Measurements from ENCODE around the gene ATG16L1. TPM values are rescaled to one million over a fixed set of nuclear protein-coding genes. Genes with fewer than 3 reads are reported as not detected.

The ATG16L1 gene
- total RNA-seq, result 100 to 1,000 TPM in 1 of 4 donors, 10 to 100 TPM in 3; 46.4 to 125 (median 58.4) TPM

- Histone ChIP-seq H3K27me3 (no peaks in the 10 kb centered on the region), H3K27ac (peak within 1 kb of the TSS; percentile 87 to 91 (median 90)), H3K4me1 (peaks cover 0 to 22% (median 5%) of the 10 kb centered on the region in 4 donors), H3K36me3 (peaks cover 0 to 8% (median 0%) of the 10 kb centered on the region in 3 donors), H3K4me3 (peak within 1 kb of the TSS; percentile 89 to 98 (median 95)), H3K9me3 (no peaks in the 10 kb centered on the region)
- peak; percentile 84 to 99 (median 96) for TF ChIP-seq CTCF (IDR thresholded peaks at IDR 0.05)
- TF ChIP-seq POLR2A (IDR thresholded peaks at IDR 0.05), result peak; percentile 91 to 93
- peak; percentile 94 to 98 (median 98) for DNase-seq
These were observed at the start of gene ATG16L1 for GRCh38 chr2:233251306-233252116. ATG16L1 (plus strand) TSS chr2:233251673; CDS start chr2:233251828, 155 bp downstream.

GRCh38 chr2:233202531-233202944 lies 48.9 kb upstream of the ATG16L1 start:
- no peak for TF ChIP-seq CTCF (IDR thresholded peaks at IDR 0.05)
- no peak for TF ChIP-seq POLR2A (IDR thresholded peaks at IDR 0.05)
- DNase-seq, result no peak
- H3K36me3 ChIP-seq, result peaks cover 0 to 18% (median 0%) of the 10 kb centered on the region in 3 donors
- no peak overlapping the region for H3K4me3 ChIP-seq
- no peak overlapping the region for H3K27ac ChIP-seq
- H3K4me1 ChIP-seq, result no peaks in the 10 kb centered on the region
- peaks cover 0 to 7% (median 0%) of the 10 kb centered on the region in 4 donors for H3K9me3 ChIP-seq
- H3K27me3 ChIP-seq, result no peaks in the 10 kb centered on the region

- TF ChIP-seq POLR2A (IDR thresholded peaks at IDR 0.05) (no peak), CTCF (IDR thresholded peaks at IDR 0.05) (no peak)
- Histone ChIP-seq H3K4me3 (no peak overlapping the region), H3K36me3 (peaks cover 0 to 13% (median 0%) of the 10 kb centered on the region in 3 donors)
These were observed 48.4 kb upstream of the ATG16L1 start for GRCh38 chr2:233203060-233203459.

GRCh38 chr2:233204286-233204936 lies 47.1 kb upstream of the ATG16L1 start:
- Histone ChIP-seq H3K4me1 (peaks cover 0 to 9% (median 0%) of the 10 kb centered on the region in 4 donors), H3K27ac (no peak overlapping the region), H3K4me3 (no peak overlapping the region), H3K9me3 (peaks cover 0 to 7% (median 0%) of the 10 kb centered on the region in 4 donors), H3K27me3 (no peaks in the 10 kb centered on the region), H3K36me3 (peaks cover 0 to 12% (median 0%) of the 10 kb centered on the region in 3 donors)
- DNase-seq, result no peak
- TF ChIP-seq CTCF (IDR thresholded peaks at IDR 0.05), result no peak
- no peak for TF ChIP-seq POLR2A (IDR thresholded peaks at IDR 0.05)

More at GRCh38 chr2:233203060-233203459, 48.4 kb upstream of the ATG16L1 start:
- no peak for DNase-seq
- H3K27ac ChIP-seq, result no peak overlapping the region
- H3K27me3 ChIP-seq, result no peaks in the 10 kb centered on the region
- H3K9me3 ChIP-seq, result peaks cover 0 to 7% (median 0%) of the 10 kb centered on the region in 4 donors
- H3K4me1 ChIP-seq, result no peaks in the 10 kb centered on the region

GRCh38 chr2:233208382-233209116 lies 42.9 kb upstream of the ATG16L1 start:
- Histone ChIP-seq H3K27ac (no peak overlapping the region), H3K9me3 (no peaks in the 10 kb centered on the region), H3K4me1 (peaks cover 0 to 19% (median 0%) of the 10 kb centered on the region in 4 donors), H3K36me3 (peaks cover 0 to 12% (median 0%) of the 10 kb centered on the region in 3 donors), H3K27me3 (no peaks in the 10 kb centered on the region), H3K4me3 (no peak overlapping the region)
- DNase-seq, result peak in 1 of 3 donors; percentile 78
- no peak for TF ChIP-seq POLR2A (IDR thresholded peaks at IDR 0.05)
- TF ChIP-seq CTCF (IDR thresholded peaks at IDR 0.05), result peak in 2 of 6 experiments; percentile 37 to 50
